HG03565 (cell line): ENCODE results near the gene TUBE1.
"Not testable (repeated sequence)": the region's sequence is repeated elsewhere in the genome, so short reads cannot be mapped to it uniquely, and the experiment has no call there.

Experiments
- ATAC-seq: cut with Tn5 transposase; IDR thresholded peaks from one replicate; pipeline ENCODE4 v1.9.1; 2021; ENCODE audit warnings: mild to moderate bottlenecking, moderate library complexity; ENCODE audit not compliant: unreplicated experiment

TUBE1 gene, protein sequence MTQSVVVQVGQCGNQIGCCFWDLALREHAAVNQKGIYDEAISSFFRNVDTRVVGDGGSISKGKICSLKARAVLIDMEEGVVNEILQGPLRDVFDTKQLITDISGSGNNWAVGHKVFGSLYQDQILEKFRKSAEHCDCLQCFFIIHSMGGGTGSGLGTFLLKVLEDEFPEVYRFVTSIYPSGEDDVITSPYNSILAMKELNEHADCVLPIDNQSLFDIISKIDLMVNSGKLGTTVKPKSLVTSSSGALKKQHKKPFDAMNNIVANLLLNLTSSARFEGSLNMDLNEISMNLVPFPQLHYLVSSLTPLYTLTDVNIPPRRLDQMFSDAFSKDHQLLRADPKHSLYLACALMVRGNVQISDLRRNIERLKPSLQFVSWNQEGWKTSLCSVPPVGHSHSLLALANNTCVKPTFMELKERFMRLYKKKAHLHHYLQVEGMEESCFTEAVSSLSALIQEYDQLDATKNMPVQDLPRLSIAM

GRCh38 chr6:112087136-112087911 lies at the start of gene TUBE1, which contains the start of gene FAM229B:
Gene TUBE1, minus strand, starts transcription at chr6:112087482. Its CDS starts 48 bp downstream, at chr6:112087434.
Gene FAM229B, plus strand, starts transcription at chr6:112087591. Its CDS starts 11,693 bp downstream, at chr6:112099284.
- peak; percentile 98 for ATAC-seq

DNA sequence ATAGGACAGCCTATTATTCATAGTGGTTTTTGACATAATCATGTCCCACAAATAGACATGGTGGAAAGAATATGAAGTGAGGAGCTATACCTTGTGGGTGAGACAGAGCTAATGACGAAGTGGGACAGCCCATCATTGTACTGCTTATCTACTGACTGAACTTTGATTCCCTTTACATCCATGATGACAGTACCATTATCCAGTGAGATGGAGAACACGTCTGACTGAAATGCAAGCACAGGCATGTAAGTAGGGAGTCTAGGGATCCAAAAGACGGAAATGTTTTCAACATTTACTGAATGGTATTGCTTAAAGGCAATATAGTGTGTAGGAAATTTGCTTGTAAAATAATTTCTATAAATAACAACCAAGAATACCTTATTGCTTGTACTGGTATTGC lies 43.6 kb upstream of the TUBE1 start:
- no peak for ATAC-seq

DNA sequence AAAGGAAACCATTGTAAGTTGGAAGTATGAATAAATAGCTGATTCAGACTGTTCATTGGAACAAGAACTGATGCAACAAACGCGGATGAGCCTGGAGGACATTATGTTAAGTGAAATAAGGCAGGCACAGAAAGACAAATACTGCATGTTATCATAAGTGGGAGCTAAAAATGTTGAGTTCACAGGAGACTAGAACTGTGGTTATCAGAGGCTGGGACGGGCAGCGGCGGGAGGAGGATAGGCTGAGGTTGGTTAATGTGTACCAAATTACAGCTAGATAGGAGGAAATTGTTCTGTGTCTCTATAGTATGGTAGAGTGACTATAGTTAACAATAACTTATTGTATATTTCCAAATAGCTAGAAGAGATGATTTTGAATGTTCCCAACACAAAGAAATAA lies 40.9 kb upstream of the TUBE1 start:
- ATAC-seq, result no peak

GRCh38 chr6:112123982-112124381 lies 36.7 kb upstream of the TUBE1 start:
- no peak for ATAC-seq

GRCh38 chr6:112122756-112123155 lies 35.5 kb upstream of the TUBE1 start:
- no peak for ATAC-seq

DNA sequence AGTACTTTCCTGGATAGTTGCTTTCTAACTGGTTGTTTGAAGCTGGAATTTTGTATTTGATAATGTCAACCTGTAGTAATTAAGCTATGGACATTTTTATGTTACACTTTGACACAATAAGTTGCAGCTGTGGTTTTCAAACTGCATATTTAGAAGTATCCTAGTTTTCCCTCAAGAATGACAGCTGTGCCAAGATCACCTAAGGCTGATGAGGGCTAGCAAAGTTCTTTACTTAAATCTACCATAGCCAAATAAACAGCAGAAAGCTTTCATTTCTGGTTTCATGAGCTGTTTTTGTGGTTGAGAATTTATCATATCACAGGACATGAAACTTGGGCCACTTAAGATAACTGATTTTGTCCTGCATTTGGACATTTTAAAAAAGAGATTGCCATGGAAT lies 30.8 kb upstream of the TUBE1 start:
- ATAC-seq, result no peak

DNA sequence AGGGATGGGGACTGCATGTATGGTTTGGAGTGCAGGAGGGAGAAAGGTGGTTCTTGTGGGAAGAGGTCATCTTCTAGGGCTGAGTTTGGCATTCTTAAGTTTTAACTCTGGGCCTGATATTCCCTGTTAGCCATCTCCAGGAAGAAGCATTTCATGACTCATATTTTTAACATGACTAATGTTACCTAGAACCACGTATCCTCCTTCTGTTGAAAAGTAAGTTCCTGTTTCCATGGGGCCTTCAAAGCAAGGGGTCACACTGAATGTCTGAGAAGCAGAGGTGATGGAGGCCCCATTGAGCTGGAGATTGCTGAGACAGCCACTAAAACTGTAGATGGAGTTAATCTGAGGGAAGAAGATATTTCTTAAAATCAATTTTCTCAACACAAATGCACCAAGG lies 30.3 kb upstream of the TUBE1 start:
- ATAC-seq, result no peak

DNA sequence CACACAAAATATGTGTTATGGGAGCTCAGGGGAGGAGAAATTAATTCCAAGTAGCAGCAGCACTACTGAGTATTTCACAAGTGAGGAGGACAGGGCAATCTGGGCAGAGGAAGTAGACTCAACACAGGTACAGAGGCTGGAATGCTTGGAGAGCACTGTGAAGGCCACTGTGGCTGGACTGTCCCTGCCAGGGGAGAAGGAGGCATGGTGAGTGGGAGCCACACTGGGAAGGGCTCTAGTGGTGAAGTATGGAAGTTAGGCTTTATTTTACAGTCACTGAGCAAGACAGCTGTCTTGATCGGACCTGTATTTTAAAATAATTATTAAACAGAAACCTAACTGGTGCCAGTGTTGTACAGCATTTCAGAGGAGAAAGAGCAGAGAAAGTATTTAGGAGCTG lies 28.9 kb upstream of the TUBE1 start:
- no peak for ATAC-seq

DNA sequence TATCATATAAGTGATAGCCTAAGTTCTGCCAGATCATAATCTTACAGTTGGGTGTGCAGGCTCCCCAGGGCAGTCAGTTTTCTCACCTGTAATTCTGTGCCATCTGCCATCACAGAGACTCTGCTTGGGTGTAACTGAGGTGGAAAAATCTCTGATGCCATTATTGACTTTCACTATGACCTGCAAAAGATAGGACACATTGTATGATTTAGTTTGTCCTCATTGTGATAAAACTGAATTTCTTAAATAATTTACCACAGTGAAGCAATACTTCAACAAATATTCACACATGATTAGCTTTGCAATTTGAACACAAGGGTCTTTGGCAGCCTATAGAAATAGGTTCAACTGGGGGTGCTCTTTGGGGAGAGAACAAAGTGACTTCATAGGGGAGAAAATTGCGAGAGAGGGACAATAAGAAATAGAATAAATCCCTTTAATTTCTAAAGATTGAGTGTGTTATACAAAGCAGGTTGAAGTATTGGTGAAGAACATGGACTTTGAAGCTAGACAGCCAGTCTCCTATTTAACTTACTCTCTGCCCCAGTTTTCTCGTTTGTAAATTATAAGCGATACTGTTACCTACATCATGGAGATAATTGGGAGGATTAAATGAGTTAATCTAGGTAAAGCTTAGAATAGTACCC lies 27.4 kb upstream of the TUBE1 start:
- no peak for ATAC-seq

DNA sequence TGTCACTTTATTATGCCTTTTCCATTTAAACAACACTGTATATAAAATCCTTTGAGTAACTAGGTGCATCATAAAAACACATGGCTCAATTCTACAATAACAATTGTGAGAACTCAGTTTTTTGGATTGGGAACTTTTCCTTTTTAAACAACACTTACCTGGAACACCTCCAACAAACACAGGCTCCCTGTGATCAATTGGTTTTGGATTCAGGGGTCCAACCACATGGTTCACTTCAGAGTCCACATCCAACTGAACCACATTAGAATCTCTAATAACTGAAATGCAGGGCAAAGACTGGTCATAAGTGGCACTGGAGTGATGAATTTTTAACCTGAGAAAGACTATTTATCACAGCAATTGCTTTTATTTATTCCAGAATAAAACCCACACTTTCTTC lies 26.6 kb upstream of the TUBE1 start:
- no peak for ATAC-seq

- ATAC-seq, result no peak
Observed at GRCh38 chr6:112113431-112113830, 26.1 kb upstream of the TUBE1 start.

- no peak for ATAC-seq
Observed at GRCh38 chr6:112109262-112109661, 22.0 kb upstream of the TUBE1 start.

GRCh38 chr6:112106562-112106961 lies 19.3 kb upstream of the TUBE1 start:
- ATAC-seq, result no peak

GRCh38 chr6:112106026-112106425 lies 18.7 kb upstream of the TUBE1 start:
- ATAC-seq, result not testable (repeated sequence)

DNA sequence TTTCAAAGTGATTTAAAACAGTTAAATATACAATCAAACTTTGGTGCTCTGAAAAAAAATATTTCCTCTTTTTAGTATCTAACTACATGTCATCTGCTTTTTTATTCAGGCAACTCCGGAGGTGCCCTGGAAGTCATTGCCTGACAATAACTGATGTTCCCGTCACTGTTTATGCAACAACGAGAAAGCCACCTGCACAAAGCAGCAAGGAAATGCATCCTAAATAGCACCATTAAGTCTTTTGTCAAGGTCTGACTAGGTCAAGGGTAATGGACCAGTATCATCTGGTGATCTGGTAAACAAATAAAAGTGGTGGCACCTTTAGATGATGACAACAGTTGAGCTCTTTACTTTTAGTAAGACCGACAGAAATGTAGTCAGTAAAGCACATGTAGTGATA lies 13.3 kb upstream of the TUBE1 start:
- no peak for ATAC-seq

DNA sequence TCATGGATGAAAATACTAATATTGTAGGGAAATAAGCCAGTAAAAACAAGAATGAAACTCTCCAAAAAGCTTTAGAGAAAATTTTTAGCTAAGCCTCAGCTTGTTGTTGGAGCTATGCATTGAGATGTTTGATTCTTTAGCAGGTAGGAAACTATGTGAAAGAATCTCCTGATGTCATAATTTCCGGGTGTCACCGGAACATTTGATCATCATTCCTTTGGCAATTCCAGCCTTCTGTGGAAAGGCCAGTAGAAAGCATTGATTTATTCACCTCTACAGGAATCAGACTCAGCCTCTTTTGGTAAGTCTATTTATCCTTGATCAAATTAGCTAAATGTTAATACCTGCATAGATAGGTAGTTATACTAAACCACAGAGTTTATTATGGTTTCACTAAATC lies 9.6 kb upstream of the TUBE1 start:
- ATAC-seq, result no peak

DNA sequence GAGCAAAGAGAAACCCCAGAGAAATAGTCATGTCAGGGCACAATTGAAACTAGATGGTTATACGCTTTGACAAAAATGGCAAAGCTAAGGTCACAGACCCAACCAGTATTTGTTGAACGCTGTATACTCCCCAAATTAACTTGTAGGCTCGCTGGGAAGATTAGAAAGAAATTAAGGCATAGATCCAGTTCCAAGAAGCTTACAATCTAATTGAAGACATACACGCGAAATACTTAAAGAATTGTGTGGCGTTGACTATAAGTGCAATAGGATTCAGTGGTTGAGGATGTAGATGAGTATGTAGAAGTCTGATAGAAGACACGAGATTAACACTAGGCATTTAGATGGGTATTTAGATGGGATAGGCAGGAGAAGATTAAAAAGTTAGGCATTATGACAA lies 634 bp upstream of the TUBE1 start:
- no peak for ATAC-seq

GRCh38 chr6:112086744-112087135 lies 542 bp downstream of the TUBE1 start:
- ATAC-seq, result peak; percentile 10

DNA sequence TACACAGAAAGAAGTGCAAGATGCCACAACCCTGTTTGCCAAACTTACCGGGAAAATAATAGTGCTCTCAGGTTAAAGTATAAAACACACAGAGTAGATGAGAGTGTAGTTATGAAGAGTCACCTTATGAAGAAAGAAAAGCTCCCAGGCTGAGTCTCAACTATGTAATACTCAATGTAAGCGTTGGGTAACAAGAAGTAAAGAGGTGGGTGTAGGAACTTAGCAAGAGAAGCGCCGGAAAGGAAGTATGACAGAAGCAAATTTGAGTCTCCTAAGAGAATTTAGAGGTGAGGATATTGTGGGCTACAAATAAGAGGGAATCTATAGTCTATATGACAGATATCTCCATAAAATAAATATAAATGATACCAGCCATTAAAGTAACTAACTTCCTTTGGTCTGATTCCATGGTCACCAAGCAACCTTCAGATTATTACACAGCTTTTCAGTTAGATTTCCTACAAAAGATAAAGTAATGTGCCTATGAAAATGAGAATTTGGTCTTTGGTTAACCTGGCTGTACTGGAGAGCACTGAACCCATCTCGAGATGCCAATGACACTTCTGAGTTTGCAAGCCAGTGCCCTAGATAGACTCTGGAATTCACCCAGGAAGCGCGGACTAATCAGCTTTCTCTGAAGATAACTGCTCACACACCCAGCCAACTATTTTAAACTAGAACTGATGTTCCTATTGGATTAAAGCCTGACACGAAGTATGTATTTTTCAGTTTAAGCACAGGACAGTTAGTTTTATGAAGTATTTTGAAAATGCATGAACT lies 1.8 kb downstream of the TUBE1 start:
- ATAC-seq, result no peak

- no peak for ATAC-seq
Observed at GRCh38 chr6:112081569-112081968, 5.7 kb downstream of the TUBE1 start.

DNA sequence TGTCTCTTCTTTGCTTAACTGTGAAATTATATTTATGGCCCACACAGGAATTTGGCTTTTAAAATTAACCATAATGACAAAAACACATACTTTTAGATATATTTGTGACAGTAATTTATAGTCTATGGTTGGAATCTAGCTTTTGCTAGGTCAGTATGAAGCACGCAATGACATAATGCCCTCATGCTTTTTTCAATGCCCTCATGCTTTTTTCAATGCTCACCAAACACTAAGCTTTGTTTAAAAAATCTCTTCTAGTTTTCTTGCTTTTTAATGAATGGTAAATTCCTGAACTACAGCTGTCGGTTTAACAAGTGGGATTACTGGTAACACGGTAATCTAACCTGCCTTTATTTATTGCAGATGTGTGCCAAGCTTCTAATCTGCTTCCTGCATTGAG lies 20.7 kb downstream of the TUBE1 start:
- ATAC-seq, result no peak
